ENCODE results near the gene MMP28.
"Not testable (repeated sequence)": the region's sequence is repeated elsewhere in the genome, so short reads cannot be mapped to it uniquely, and the experiment has no call there.

Gene MMP28

DNA sequence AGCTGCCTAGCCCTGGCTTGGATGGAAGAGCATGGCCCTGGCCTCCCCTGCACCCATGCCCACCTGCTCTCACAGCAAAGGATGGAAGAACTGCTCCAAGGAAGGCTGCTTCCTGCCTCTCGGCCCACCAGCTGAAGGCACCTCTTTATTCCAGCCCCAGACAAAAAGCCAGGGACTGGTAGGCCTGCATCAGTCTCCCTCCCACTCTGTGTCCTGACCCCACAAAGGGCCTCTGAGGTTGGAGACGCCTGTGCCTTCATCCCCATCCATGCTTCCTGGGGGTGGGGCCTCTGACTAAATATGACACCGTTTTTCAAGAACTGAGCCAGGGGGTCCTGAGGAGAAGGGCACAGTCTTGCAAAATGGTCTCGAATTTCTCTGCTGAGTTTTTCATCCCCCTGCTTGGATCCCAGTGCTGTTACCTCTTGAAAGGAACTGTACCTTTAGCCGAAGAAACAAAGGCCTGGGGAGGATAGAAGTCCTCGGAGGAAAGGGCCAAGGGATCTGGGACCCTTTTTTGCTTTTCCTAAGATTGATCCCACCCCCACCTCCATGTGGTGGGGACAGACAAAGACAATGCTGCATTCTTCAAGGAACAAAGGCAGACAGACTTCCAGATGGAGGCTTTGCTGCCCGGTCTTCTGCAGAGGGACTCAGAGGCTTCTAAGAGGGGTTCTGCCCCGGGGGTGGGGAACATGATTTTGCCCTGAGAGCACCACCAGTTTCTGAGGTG is 29.5 kb downstream of the MMP28 start:
- no peak for DNase-seq (ENCODE audit: low spot score)

DNA sequence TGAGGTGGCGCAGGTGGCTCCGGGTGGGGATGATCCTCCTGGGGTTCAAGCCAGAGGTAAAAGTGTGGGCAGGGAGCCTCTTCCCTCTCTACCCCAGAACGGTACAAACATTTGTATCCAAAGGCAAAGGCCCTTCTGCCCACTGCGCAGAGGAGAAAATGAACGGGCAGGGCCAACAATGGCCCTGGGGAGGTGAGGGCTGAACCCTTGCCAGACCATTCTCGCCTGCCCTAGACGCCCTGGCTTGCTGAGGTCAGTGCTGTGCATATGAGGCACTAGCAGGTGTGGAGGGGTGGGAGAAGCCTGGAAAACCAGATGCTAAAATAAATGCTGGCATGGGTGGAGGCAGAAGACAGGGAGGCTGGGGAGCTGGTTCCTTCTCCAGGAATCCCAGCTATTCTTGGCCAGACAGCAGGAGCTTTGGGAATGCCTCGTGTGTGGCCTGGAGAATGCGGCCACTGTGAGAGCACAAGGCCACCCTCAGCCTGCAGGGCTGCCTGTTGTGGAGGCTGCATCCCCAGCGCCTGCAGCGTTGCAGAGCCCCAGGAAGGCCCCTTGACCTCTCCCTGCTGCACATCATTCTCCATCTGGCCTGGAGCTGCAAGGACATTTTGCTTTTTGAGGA is 30.2 kb downstream of the MMP28 start:
- DNase-seq (ENCODE audit: low spot score), result no peak

DNA sequence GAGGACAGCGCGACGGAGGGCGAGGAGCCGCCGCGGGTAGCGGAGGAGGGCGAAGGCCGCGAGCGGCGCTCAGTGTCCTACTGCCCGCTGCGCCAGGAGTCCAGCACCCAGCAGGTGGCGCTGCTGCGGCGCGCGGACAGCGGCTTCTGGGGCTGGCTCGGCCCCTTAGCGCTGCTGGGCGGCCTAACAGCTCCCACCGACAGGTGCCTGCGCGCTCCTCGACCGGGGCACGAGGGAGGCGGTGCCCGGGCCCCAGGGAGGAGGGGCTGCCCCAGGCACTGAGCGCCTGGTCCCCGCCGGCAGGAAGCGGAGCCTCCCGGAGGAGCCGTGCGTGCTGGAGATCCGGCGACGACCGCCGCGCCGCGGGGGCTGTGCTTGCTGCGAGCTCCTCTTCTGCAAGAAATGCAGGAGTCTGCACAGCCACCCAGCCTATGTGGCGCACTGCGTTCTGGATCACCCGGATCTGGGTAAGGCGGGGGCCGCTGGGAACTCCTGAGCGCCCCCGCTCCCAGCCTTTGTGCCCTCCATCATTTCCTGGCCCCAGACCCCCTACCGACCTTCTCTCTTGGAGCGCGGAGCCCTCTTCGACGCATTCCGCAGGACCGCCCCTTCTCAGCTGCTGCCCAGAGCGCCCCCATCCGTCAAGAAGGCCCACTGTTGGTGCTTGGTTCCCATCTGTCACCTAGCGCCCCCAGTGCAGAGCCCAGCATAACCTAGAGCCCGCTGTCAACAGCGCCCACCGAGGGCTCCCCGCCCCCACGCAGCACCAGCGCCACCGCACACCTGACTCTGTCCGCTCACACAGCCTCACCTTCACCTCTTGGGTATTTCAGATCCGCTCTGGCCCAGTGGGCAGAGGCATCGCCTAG is 31.1 kb downstream of the MMP28 start:
- DNase-seq (ENCODE audit: low spot score), result peak; percentile 99

DNA sequence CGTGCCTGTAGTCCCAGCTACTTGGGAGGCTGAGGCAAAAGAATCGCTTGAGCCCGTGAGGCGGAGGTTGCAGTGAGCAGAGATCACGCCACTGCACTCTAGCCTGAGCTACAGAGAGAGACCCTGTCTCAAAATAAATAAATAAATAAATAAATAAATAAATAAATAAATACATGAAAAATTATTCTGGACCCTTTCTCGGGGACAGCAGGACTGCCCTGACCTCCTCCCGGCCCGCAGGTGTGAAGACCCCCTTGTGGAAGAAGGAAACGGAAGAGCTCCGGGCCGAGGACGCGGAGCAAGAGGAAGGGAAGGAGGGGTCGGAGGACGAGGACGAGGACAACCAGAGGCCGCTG is 31.7 kb downstream of the MMP28 start:
- no peak for DNase-seq (ENCODE audit: low spot score)

DNA sequence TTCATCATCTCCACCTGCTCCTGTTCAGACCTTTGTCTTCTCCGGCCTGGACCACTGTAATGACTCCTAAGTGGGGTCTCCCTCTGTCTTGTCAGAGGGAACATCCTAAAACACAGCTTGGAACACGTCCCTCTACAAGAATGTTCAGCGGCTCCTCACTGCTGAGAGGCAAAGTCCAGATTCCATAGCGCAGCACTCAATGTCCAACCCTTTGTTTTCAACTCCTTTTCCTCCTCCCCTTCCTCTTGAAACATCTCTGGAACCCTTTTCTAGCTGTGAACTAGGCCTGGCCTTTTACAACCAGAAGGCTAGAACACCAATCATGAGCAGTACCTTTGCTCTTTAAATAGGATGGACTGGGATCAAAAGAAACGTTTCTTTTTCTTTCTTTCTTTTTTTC is 33.8 kb downstream of the MMP28 start:
- no peak for DNase-seq (ENCODE audit: low spot score)

DNA sequence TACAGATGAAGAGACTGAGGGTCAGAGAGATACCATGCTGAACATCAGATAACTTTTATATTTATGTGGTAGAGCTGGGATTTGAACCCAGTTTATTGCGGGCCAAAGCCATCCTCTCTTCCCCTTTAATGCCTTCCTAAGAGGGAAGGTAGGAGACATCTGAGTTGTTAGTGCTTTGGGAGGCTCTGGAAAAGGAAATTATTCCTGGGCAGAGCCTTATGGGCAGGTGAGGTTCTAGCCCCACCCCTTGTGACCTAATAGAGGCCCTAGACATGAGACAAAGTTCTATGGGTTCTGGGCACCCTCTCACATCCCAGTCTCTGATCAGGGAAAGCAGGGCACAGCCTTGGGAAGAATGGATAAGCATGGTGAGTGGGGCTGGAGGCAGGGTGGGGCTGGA is 34.9 kb downstream of the MMP28 start, which contains the start of gene C17orf50:
Gene C17orf50 (plus strand): TSS at position 301 of the 400 bp plus-strand sequence. CDS start 55 bp downstream, at position 356.
- DNase-seq (ENCODE audit: low spot score), result no peak

DNA sequence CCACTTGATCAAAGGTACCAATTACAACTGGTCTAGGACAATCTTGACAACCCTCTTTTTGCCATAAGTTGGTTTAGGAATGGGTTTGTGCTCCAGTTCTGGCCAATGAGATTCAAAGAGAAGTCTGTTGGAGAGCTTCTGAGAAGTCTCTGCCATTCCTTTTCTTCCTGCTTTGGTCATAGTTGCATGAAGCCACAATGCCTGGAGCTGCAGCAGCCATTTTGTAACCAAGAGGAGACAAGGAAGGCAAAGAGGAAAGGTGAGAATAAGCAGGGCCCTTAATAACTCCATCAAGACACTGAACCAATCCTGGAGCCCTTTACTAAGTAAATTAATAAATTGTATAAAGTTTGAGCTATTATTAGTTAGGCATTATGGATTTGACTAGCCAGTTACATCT is 38.2 kb downstream of the MMP28 start:
- no peak for DNase-seq (ENCODE audit: low spot score)

DNA sequence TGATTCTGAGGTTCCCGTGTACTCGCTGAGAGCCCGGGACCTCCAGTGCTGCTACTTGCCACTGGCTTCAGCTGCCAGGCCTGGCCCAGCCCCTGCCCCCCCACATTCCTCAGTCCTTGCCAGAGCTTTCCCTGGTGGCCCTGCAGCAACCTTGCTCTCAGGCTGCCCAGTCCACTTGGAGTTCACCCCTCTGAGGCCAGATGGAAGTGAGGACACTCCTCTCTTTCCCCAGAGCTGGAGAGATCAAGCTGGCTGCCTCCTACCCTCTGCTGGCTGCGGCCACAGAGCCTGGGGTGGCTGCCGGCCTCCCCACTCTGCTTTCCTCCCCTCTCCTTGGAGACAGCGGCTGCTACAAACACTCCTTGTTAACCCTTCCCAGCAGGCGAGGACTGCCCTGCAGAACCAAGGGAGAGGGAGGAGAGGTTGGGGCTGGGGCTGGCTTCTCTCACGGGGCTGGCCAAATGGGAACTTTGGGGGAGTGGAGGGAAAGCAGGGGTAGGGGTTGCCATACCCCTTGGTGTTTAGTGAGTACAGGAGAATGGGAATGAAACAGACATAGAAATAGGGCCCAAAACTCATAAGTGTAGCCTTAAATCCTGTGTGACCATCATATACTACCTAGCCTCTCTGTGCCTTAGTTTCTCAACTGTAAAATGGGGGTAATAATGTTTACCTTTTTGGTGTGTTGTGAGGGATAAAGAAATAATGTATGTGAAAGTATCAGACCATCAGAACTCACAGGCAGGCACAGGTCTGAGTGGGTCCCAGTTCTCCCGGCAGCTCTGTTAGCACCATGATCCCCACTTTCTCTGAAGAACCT is 42.3 kb downstream of the MMP28 start, which contains the start of gene GAS2L2:
Gene GAS2L2 (minus strand): TSS at position 295 of the 820 bp plus-strand sequence. CDS start 389 bp downstream, outside the sequence.
- DNase-seq (ENCODE audit: low spot score), result no peak

DNA sequence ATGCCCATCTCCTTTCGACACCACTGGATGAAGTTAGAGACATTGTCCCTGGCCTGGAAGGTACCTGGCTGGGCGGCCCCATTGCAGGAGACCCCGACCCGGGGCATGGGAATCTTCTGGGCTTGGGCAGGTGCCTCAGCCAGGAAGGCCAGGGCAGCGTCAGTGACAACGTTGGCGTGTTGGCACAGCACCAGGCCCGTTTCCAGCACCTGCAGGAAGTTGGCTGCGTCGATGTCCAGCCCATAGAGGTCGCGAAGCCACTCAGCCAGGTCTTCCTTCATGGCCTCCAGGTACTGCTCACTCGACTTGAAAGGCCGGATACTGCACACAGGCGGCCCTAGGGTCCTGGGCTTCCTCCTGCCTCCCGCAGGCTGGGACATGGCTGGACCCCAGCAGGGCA is 43.0 kb downstream of the MMP28 start:
- DNase-seq (ENCODE audit: low spot score), result no peak

DNA sequence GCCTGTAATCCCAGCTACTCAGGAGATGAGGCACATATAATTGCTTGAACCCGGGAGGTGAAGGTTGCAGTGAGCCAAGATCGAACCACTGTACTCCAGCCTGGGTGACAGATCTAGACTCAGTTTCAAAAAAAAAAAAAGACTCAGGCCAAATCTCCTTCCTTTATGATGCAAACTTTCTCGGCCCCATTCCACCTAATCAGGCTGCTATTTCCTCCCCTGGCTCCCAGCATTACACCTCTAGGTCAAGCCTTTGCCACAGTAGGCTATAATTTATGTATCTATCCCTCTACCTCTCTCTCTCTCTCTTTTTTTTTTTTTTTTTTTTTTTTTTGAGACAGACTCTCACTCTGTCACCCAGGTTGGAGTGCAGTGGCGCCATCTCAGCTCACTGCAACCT is 43.9 kb downstream of the MMP28 start:
- not testable (repeated sequence) for DNase-seq (ENCODE audit: low spot score)

DNA sequence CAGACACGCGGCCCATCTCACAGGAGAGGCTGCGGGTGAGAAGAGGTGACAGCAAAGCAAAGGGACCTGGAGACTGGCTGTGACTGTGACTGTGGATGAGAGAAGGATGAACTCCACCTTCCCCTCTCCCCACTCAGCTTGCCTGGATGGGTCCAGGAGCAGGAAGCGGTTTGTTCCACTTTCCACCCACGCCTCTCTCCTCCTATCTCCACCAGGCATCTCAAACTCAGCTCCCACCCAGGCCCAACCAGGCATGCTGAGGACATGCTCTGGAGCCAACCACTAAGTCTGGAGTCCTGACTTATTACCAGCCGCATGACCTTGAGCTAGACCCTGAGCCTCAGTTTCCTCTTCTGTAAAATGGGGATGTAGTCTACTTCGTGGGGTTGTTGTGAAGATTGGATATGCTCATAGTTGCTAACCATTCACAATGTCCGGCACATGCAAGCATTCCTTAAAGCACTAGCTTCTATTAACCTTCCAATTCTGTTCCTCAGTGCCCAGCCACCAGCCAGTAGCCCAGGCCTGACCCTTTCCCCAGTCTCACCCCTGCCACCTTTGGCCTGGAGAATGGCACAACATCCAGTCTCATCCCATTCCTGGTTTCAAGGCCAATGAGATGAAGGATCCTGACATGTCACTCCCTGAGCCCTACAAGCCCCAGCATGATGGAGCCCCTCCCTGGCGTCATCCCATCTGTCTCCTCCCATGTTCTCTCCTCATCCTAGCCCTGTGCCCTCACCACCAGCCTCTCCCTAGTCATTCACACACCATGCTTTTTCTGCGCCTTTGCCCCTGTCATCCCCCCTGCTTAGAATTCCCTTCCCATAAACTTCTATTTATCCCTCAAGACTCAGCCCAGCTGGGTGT is 44.7 kb downstream of the MMP28 start:
- DNase-seq (ENCODE audit: low spot score), result no peak

DNA sequence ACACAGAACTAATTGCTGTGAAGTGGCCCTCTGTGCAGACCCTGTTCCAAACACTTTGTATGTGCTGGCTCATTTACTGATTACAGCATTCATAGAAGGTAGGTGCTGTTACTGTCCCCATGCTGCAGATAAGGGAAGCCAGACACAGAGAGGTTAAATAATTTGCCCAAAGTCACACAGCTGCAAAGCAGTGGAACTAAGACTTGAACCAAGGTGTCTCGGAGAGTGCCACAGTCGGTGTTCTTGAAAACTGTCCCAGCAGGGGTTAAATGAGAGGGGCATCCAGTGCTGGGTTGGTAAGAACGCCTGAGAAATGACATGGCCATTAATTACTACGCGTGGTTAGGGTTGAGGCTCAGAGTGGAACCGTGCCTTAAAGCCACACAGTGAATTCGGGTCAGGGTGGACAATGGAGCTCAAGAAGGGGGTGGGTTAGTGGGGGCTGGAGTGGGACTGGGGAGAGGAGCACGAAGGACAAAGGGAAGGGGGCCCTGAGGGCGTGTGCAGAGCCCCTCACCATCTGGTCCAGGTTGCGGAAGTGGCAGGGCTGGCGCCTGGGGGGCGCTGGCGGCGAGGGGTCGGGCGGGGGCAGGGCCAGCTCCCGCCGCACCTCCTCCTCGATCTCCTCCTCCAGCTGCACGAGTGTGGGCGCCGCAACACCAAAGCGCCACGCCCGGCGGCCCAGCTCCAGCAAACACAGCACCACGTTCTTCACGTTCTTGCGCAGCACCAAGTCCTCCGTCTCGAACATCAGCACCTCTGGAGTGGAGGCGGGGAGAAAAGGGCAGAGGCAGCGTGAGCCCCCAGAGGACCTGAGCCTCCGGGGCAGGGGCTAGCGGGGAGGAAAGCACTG is 45.7 kb downstream of the MMP28 start:
- DNase-seq (ENCODE audit: low spot score), result no peak

DNA sequence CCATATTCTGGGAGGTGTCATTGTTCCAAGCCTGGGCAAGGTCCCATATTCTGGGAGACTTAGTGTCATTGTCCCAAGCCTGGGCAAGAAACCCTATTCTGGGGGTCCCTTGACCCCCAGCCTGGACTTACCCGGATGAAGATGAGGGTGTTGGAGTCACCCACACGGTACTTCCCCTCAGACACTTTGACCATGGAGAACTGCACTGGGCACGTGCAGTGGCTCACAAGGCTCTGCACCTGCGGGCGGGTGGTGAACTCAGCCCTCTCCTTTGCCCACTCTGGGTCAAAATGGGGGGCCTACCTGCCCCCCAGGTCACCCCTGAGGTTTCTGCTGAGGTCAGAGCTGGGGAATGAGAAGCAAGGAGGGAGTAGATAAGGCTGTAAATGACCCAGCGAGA is 46.5 kb downstream of the MMP28 start:
- DNase-seq (ENCODE audit: low spot score), result no peak

DNA sequence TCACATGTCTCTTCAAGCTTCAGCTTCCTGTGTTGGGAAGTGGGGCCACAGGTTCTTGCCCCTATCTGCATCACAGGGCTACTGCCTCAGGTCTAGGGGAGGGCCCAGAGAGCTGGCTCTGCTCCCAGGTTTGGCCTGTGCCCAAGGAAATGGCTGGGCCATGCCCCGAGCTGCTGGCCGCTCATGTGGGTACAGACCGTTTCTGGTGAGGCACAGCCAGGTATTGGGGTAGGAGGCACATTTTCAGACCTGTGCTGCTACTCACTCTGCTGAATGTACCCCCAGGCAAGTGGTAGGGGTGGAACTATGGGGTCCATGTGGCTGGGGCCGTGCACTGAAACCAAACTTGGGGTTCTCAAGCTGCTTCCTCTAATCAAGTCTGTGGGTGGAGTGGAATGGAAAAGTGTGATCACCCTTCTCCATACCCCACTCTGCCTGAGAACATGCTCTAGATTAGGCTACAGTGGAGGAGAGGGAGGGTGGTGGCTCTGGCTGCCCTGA is 47.0 kb downstream of the MMP28 start:
- DNase-seq (ENCODE audit: low spot score), result no peak

DNA sequence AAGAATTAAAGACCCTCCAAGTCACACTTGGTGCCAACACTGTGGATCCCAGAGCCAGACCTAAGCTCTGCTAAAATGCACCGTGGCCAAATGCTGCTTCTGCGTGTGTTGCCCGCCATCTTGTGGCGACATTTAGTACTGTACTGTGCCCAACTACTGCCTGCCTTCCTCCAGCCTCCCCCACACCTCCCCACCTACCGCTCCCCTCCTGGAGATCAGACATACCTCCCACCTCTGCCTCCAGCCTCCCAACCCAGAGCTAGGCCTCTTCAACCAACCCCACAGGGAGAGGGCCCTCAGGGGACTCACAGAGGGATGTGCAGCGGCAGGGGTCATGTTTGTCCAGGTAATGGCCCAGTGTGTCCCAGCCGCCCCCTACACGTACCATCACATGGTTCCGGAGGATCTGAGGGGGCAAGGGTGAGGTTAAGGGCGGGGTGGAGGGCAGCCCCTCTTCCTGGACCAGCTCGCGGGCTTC is 47.9 kb downstream of the MMP28 start:
- peak; percentile 91 for DNase-seq (ENCODE audit: low spot score)

DNA sequence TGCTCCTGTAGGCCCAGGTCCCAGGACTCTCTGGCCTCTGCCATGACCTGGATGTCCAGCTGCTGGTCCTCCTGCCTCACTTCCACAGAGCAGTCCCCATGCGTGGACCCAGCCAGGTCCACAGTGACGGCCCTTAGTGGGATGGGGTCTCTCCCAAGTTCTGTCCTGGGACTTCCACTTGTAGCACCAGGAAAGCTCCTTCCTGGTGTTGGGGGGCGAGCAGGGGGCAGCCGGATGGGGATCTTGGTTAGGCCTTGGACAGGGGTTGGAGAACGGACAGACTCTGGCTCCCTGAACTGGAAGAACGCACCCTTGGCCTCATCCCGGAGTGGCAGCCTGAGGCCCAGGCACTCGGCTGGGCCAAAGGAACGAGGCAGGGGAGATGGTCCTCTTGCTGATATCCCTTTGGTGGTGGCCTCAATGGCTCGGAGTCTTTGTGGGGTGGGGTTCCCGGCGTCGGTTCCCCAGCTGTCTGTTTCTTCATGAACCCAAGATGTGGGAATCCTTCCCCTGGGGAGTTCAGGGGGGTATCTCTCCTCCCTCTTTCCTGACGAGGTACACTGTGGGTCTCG is 49.6 kb downstream of the MMP28 start:
- DNase-seq (ENCODE audit: low spot score), result no peak

DNA sequence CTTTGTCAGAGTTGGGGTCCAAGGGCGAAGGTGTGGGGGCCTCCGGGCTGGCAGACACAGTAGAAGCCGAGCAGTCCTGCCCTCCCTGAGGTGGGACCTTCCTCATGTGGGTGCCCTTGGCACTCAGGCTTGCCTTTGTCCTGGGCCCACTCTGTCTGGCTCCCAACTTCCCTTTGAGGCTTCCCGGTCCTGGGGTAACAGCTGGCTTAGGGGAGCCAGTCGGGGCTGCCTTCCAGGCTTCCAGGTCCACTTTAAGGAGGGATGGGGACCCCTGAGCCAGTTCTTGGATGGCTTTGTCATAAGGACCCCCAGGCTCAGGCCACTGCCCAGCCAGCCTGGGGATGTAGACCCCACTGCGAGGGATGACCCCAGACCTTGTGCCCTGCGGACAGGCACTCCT is 50.2 kb downstream of the MMP28 start:
- no peak for DNase-seq (ENCODE audit: low spot score)

DNA sequence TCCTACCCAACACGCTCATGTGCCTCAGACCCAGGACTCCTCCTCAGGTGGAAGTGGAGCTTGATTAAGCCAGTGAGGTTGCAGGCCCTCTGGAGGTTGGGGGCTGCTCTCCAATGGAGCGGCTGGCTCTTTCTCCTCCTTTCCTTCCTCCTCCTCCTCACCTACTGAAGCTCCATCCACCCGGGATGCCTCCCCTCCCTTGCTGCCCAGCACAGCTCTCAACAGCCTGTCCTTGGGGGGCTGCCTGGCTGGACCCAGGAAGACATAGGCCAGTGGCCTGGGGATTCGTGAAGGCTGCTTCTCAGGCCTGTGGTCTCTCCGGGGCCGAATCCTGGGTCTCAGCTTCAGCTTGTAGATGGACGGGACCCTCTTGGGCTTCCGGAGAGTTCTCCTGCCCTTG is 50.6 kb downstream of the MMP28 start:
- no peak for DNase-seq (ENCODE audit: low spot score)

DNA sequence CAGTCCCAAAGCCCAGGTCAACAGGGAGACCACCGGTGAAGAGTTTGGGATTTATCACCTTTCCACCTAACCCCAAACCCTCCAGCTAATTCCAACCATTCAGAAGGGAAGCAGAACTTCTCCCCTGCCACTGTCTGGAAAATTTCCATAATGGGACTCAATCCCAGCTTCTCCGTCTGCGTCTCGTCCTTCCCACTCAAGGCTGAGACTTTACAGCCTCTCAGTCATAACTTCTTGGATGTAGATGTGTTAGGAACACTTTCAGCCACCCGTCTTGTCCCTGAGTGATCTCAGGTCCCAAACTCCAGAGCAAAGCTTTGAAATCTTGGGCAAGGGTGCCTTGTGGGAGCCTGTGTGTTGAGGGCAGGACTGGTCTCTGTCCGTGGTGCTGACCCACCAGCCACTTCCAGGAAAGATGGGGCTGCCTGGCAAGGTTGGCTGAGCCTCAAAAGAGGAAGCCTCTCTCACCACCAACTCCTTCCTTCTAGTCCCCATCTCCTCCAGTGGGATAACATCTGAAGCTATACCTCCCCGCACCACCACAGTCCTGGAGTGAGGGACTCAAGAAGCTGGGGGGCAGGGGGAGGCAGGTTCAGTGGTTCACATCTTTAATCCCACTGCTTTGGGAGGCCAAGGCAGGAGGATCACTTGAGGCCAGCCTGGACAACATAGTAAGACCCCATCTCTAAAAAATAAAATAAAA is 51.7 kb downstream of the MMP28 start:
- no peak for DNase-seq (ENCODE audit: low spot score)
